GM03348 (cell line): ENCODE results near the gene HIBADH.

Source experiments
- DNase-seq: peaks from one replicate; pipeline ENCODE4 v3.0.0; 2012; ENCODE audit warnings: low spot score

HIBADH gene

DNA sequence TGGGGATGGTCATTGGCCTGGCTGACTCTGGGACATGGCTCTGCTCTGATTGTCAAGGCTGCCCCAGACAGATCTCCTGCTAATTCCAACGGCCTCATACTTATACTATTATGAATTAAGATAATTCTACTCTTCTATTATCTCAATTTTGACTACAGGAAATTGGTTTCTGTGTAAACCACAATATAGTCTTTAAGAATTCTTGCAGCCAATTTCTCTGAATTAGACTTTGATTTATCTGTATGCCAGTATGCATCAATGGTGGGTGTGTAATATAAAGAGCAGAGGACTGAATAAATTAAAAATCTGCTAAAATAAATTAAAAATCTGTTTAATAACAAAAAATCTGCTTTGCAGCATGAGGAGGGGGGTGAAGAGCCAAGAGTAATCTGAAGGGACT is 27.0 kb downstream of the HIBADH start:
- no peak for DNase-seq

DNA sequence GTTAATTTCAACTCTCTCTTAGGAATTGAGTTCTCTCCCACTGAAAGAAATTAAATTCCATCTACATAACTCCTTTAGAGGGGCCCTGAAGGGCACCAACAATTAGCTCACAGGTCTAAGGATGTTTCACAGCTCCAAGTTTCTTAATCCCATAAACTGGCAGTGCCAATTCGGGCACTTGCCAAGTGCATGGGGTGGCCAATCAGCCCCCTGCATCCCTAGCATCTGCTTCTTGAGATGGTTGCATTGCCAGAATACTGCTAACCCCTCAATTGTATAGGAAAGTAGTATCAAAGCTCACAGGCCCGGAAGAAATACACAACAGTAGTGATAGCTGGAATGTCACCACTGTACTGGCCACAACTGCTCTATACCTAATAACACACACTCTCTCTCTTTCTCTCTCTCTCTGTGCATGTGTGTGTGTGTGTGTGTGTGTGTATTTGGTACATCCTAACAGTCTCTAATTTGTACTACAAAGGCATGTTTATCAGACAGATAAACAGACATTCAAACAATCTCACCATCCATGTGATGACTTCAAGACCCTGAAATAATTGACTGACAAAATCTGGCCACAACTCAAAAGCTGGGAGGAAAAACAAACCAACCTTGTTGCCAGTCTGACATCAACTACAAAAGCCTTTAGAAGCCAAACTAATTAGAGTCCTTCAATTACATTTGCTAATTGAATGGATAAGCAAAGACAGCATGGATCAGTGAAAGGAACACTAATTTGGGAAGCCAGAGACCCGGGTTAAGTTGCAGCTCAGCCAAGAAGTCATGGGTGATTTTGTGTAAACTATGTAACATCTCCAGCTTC is 27.8 kb downstream of the HIBADH start:
- no peak for DNase-seq

DNA sequence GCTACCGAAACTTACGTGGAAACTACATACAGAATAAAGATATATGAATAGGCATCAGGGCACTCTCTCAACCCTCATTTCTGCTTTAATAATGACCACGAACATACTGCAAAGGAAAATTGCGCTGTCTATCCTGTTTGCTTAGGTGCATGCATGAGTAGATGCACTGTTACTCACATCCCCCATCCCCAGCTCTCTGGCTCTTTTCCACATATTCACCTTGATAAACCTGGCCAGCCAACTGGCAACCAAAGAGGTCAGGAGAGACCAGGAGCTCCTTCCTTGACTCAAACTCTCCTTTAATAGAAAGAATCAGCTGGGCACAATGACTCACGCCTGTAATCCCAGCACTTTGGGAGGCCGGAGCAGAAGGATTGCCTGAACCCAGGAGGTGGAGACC is 29.6 kb downstream of the HIBADH start:
- DNase-seq: no peak

DNA sequence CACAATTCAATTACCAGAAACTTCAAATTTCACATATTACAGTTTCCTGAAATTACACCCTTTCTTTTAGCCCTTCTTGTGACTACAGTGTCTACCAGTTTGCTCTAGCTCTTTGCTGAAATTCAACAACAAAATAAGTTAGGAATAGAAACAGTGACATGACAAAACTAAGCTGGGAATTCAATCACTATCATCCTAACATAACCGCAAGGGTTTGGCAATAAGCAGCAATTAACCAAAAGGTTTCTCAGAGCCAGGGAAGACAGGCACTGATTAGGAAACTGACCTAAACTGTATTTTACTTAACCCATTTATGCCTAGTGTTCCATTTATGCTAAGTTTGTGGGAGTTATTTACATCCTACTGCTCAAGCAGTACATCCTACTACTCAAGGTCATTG is 31.3 kb downstream of the HIBADH start:
- DNase-seq: no peak

DNA sequence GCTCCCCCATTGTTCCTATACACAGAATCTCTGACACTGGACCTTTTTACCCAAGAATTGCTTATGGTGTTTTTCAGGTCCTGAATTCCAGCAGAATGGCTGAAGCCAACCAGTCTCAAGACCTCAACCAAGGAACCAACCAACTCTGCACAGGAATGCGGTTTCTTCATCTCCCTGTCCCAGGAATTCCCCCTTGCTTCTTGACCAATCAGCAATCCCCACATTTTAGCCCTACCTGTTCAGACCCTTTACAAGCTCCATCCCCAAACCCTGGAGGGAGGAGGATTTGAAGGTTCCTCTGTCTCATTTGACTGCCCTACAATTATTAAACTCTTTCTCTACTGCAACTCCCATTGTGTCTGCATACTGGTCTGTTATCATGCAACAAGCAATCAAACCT is 35.5 kb downstream of the HIBADH start:
- no peak for DNase-seq

DNA sequence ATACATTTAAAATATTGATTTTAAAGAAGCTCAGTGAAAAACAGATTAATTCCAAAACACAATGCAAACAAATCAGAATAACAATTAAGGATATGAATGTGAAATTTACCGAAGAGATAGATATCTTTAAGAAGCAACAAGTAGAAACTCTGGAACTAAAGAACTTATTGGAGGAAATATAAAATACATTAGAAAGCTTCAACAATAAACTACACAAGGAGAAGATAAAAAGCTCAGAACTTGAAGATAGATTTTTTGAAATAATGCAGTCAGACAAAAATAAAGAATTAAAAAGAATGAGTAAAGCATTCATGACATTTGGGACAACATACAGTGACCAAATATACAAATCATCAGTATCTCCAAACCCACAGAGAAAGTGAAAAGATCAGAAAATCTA is 43.2 kb downstream of the HIBADH start:
- DNase-seq: no peak

DNA sequence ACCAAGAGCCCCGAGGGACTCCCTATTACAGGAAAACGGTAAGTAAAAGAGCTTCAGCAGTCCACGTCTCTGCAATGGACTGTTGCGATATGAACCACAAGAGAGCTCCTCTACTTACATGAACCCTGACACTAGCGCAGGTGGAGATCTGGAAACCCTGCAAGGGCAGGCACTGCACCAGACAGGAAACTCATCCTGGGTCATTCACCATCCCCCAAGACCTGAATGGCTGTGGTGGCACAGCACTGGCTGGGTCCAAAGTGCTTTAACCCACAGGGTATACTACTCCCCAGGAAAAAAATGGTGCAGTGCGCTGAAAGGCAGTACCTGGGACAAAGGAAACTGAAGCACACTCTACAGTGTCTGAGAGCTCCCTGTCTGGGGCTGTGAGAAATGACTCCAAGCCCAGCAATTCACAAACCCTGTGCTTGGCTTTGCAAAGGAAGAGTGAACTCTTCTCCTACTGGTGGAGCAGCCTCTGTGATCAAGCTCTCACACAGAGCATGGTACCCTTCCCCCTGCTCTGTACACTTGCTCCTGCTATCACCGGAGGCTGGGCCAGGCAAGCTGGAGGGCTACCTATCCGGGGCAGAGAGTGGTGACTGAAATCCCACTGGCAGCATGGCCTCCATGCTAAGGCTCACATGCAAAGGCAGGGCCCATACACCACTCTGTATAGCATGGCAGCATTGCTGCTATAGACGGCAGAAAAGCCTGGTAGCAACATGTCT is 44.9 kb downstream of the HIBADH start:
- no peak for DNase-seq

DNA sequence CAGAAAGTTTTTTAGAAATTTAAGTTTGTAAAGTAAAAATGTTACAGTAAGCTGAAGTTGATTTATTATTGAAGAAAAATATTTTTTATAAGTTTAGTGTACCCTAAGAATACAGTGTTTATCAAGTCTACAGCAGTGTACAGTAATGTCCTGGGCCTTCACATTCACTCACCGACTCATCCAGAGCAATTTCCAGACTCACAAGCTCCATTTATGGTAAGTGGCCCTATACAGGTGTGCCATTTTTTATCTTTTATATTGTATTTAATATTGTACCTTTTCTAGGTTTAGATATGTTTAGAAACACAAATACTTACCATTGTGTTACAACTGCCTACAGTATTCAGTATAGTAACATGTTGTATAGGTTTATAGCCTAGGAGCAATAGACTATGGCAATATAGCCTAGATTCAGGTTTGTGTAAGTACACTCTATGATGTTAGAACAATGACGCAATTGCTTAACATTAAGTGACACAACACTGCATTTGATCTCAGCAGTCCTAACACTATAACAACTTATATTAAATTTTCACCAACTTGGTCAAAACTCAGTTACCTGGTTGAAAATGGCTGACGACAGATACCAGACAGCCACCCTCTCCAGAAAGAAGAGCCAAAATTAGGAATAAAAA is 45.7 kb downstream of the HIBADH start:
- DNase-seq: no peak

DNA sequence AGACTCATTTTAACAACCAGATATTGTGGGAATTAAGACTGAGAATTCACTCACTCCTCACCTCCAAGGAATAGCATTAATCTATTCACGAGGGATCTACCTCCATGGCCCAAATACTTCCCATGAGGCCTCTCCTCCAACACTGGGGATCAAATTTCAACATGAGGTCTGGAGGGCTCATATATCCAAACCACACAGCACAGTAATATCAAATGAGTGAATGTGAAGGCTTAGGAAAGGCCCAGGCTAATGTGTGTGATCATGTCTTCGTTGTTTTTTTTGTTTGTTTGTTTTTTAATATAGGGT is 46.5 kb downstream of the HIBADH start:
- DNase-seq: no peak

DNA sequence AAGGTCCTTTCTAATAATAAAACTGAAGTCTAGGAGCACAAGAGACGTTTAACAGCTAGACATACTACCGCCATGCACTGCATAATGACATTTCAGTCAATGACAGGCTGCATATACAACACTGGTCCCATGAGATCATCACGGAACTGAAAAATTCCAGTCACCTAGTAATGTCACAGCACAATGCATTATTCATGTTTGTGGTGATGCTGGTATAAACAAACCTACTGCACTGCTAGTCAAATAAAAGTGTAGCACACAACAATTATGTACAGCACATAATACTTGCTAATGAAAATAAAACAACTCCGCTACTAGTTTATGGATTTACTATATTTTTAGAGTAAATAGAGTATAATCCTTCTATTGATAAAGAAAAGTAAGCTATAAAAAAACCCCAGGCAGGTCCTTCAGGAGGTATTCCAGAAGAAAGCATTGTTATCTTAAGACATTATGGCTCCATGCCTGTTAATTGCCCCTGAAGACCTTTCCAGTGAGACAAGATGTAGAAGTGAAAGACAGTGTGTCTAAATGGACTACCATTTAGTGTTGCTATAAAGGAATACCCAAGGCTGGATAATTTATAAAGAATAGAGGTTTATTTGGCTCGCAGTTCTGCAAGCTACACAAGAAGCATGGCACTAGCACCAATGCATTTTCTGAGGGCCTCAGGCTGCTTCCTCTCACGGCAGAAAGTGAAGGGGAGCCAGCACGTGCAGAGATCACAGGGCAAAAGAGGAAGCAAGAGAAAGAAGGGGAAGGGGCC is 47.1 kb downstream of the HIBADH start:
- no peak for DNase-seq

DNA sequence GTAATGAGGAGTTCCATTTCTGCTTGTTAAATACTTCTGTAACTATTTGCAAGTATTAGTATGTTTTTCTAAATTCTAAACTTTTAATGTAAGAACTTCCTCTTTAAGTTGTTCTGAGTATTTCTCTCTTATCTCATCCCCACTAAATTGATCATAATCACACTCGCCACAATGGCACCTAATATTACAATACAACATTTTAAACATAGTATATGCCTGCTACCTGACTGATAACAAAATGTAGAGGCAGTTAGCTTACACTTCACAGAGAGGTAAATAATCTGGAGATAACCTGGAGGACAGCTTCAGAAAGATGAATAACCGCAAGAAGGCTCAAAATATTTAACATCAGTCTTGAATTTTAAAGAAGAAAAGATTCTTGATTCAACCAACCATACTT is 48.6 kb downstream of the HIBADH start:
- no peak for DNase-seq

DNA sequence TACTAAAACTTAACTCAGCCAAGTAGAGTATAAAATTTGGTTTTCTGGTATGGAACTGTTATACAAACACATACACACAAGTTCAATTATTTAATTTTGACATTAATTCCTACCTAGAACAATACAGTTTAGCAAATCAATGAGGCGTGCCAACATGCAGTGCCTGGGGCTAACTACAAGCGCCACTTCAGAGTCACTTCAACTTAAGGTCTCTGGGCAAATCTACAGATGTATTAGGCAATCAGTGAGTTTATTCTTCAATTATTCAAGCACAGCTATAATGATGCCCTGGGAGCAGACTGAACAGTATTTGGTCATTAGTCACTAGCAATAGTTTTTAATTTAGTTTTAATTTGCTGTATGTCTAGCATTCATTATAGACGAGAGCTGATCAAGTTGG is 51.6 kb downstream of the HIBADH start:
- DNase-seq: no peak

DNA sequence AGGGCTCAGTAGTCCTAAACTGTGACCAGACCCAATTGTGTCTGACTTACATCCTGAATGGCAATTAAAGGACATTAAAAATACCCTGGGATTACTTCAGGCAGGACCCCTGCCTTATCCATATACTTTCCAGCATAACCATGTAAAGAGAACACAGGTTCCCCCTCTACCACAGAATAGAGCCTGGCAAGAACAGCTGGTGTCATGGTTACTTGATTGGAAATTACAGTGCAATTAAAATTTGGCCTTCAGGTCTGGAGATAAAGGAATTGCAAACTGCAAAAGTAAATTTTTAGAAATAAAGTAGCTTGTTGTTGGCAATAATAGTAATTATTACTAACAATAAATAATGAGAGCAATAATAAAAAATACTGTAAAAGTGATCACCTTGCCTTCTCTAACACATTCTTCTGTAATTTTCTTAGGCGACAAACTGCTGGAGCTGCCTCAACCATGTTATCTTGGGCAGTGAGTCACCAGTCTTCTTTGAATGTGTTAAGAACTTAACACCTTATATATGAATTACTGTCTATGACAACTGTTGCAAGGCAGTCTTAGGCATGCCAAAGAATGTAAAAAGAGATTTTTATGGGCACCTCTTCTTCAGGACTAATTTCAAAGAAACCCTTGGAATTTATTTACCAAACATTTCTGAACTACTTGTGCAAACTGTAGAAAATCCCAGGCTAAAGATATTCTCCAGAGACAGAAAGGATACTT is 53.7 kb downstream of the HIBADH start:
- peak; percentile 7 for DNase-seq

DNA sequence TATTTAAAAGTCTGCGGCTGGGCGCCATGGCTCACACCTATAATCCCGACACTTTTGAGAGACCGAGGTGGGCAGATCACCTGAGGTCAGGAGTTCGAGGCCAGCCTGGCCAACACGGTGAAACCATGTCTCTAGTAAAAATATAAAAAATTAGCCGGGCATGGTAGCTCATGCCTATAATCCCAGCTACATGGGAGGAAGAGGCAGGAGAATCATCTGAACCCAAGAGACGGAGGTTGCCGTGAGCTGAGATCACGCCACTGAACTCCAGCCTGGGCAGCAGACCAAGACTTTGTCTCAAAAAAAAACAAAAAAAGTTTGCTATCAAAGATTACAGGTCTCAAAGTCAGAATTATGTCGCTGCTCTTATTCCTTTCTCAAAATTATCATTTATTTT is 55.5 kb downstream of the HIBADH start:
- DNase-seq: no peak

DNA sequence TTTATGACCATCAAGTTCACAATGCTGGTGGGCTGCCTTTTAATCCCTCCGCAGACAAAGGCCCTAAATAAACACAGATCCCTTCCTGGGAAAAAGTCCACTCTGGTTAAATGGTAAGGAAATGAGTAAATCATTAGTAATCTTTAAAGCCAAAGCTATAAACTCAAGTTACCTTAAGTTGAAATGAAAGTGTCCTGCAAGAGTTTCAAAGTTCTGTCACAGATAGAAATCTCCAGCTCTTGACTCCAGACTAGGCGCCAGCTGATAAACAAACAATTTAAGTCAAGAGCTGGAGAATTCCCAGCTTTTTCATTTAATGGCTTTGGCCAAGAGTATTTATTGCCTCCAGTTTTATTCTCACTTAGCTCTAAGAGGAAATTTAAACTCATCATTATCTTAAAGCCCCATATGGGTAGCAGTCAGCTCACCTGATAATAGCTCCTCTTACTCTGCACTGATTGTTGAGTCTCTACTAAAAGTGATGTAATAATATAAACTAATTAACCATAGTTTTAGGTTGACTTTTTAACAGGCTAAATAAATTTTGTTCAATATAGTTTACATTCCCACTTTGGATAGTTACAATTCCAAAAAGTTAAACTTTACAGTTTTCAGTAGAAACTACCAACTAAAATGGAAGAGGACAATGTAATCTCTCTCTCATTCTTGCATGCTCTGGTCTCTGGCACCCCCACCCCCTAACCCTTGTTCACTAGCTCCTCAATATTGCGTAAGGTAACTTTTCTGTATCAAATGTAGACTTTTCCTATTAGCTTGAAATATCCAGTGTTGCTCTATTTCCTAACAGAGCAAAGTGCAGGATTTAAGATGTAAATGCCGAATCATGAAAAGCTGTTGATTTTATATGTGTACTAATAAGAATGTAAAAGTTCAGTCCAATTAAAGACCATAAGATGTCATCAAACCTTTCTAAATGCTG is 56.1 kb downstream of the HIBADH start:
- no peak for DNase-seq

DNA sequence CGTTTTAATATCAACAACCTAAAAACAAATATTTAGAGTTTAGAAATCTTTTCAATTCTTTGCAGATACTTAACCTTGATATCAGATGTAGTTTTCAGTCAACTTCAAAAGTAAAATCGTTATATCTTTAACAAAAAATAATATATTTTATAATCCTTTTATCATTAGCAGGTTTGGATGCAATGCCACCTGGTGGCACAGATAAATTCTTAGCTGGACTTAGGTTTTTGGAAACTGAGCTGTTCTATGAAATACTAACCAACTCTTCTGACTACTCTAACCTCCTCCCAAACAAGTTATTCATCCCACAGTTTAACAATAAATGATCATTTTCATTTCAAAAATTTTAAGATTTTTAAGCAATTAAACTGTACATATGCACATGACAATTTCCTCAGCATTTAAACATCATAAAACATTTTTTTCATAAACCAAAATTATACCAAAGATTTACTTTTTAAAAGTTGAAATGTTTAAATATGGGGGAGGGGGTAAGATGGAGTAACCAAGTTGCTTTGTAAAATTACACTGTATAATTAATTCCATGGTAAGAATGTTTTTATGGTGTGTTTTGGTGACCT is 56.9 kb downstream of the HIBADH start:
- peak; percentile 24 for DNase-seq

DNA sequence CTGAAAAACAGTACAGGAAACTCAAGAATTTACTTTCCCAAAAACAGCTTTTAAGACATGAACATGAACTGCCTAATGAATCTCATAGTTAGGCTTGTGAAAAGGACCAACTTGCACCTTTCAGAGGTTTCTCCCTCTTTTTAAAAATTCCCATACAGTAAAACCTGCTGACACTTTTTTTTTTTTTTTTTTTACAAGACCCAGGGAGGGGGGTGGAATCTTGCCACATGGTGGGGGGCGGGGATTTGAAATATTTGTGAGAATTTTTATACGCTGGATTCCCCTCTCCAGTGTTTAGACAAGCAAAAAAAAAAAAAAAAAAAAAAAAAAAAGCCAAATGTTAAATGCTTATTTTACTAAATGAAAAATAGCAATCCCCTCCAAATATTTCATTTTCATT is 57.4 kb downstream of the HIBADH start:
- DNase-seq: no peak

DNA sequence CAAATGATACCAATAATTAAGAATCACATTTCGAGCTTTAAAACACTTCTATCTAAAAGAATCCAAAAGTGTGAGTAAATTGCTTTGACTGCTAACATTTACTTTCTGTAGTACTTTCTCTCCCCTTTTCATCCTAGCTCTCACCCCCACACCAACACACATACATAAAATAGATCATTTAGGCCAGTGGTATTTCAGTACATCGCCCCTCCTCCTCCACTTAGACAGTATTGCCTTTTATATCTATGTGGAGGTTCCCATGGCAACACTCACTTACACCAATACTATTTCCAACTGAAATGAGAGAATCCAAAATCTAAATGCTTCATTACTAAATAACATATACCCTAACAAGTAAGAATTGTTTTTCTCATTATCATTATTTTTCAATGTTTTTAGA is 58.9 kb downstream of the HIBADH start:
- DNase-seq: no peak

DNA sequence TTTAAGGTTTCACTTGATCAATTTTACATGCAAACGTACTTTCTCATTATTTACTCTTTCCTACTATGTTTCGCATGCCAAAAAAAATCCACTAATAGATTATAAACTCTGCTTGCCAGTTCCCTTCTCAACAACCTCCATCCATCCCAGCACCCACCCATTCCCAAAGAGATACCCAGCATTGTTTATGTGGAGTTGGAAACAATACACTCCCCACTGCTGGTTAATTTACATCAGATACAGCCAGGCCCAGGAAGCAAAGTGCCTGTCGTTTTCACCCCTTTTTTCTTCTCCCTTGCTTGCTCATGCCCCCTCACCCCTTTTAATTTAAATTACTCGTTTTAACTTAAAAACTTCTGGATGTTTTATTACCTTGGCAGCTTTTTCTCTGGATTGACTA is 59.9 kb downstream of the HIBADH start:
- DNase-seq: no peak

DNA sequence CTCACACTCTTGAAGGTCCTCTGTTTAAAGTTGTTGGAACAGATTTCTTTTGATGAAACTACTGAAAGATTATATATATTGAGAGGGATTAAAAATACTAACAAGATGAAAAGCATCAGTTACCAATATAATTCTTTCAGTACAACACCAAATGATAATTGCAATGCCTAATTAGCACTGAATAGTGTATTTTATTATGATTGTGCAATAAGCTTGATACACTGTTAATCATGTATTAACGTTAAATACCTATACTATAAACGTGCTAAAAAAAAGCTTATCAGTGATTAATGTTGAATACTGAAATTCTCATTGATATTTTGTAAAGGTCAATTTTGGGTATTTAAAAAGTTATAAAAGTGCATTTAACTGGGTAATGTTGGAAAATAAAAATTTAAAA is 61.5 kb downstream of the HIBADH start:
- no peak for DNase-seq

DNA sequence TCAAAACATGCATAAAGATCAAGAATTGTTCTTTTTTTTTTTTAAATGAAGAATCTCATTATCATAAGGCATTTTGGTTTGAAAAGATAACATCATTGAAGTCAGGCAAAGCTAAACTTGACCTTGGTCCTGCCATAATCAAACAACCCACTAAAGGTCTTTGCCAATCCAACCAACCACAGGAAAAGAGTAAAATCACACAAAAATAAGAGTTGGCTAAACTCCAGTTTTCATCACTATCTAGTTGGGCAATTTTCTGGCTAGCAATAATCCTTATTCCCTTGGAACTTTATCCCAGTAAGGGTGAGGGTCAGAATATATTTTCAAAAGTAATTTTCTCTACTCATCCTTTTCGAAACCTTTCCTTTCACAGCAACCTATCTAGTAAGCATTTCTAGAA is 62.4 kb downstream of the HIBADH start:
- no peak for DNase-seq
